ENCODE measurements around the gene SLC4A1AP. TPM values are rescaled to one million over a fixed set of nuclear protein-coding genes. Genes with fewer than 3 reads are reported as not detected.
"Not testable (repeated sequence)": the region's sequence is repeated elsewhere in the genome, so short reads cannot be mapped to it uniquely, and the experiment has no call there.

The SLC4A1AP gene
- total RNA-seq, 1 experiment from 2014 or later, result 27.8 TPM

- Mint-ChIP-seq H3K27ac (ENCODE audit: unreplicated experiment) (no peak overlapping the region), H3K4me1 (ENCODE audit: low read depth, unreplicated experiment) (no peaks in the 10 kb centered on the region), H3K9me3 (ENCODE audit: low read depth, unreplicated experiment) (no peaks in the 10 kb centered on the region), H3K27me3 (ENCODE audit: unreplicated experiment) (no peaks in the 10 kb centered on the region), H3K36me3 (ENCODE audit: insufficient read depth, unreplicated experiment) (peaks cover 31% of the 10 kb centered on the region), H3K4me3 (ENCODE audit: low read depth, unreplicated experiment) (no peak overlapping the region)
- intact Hi-C loops (cut with micrococcal nuclease; ENCODE audit: unreplicated experiment), result loop anchor here (10.0 kb wide), 2 partner anchors 127 to 217 kb away; partner anchors contain the start of genes FNDC4, GCKR and PPM1G
- BruUV-seq (replicated peaks), result no TSS peak
- TF ChIP-seq CTCF (IDR thresholded peaks at IDR 0.05; ENCODE audit: unreplicated experiment), result no peak
- CTCF ChIA-PET, result interaction anchor here (0.5 to 0.6 kb wide), 2 partner anchors 158 to 779 kb away, joined by 3 to 6 read pairs; no protein-coding TSS in a partner anchor
- DNase-seq, result no peak
These were observed 42.2 kb upstream of the SLC4A1AP start for GRCh38 chr2:27621524-27621923.

- Mint-ChIP-seq H3K36me3 (ENCODE audit: insufficient read depth, unreplicated experiment) (peaks cover 25% of the 10 kb centered on the region), H3K4me3 (ENCODE audit: low read depth, unreplicated experiment) (no peak overlapping the region), H3K27ac (ENCODE audit: unreplicated experiment) (no peak overlapping the region), H3K9me3 (ENCODE audit: low read depth, unreplicated experiment) (no peaks in the 10 kb centered on the region), H3K27me3 (ENCODE audit: unreplicated experiment) (no peaks in the 10 kb centered on the region), H3K4me1 (ENCODE audit: low read depth, unreplicated experiment) (peaks cover 12% of the 10 kb centered on the region)
- intact Hi-C loops (cut with micrococcal nuclease; ENCODE audit: unreplicated experiment), result loop anchor here (10.0 kb wide), 2 partner anchors 128 to 218 kb away; partner anchors contain the start of genes FNDC4, GCKR and PPM1G
- TF ChIP-seq CTCF (IDR thresholded peaks at IDR 0.05; ENCODE audit: unreplicated experiment), result no peak
- CTCF ChIA-PET, result no interaction called here
- BruUV-seq (replicated peaks), result no TSS peak
- no peak for DNase-seq
These were observed 40.7 kb upstream of the SLC4A1AP start for GRCh38 chr2:27622921-27623384.

GRCh38 chr2:27624943-27625342, 38.7 kb upstream of the SLC4A1AP start:
- peaks cover 25% of the 10 kb centered on the region for H3K36me3 Mint-ChIP-seq (ENCODE audit: insufficient read depth, unreplicated experiment)
- BruUV-seq (replicated peaks), result no TSS peak
- DNase-seq, result no peak
- no peaks in the 10 kb centered on the region for H3K27me3 Mint-ChIP-seq (ENCODE audit: unreplicated experiment)
- intact Hi-C loops (cut with micrococcal nuclease; ENCODE audit: unreplicated experiment), result loop anchor here (10.0 kb wide), 2 partner anchors 130 to 220 kb away; partner anchors contain the start of genes FNDC4, GCKR and PPM1G
- no peak overlapping the region for H3K27ac Mint-ChIP-seq (ENCODE audit: unreplicated experiment)
- H3K4me3 Mint-ChIP-seq (ENCODE audit: low read depth, unreplicated experiment), result no peak overlapping the region
- H3K9me3 Mint-ChIP-seq (ENCODE audit: low read depth, unreplicated experiment), result no peaks in the 10 kb centered on the region
- peaks cover 14% of the 10 kb centered on the region for H3K4me1 Mint-ChIP-seq (ENCODE audit: low read depth, unreplicated experiment)
- CTCF ChIA-PET, result no interaction called here
- TF ChIP-seq CTCF (IDR thresholded peaks at IDR 0.05; ENCODE audit: unreplicated experiment), result no peak

GRCh38 chr2:27626323-27626722, 37.4 kb upstream of the SLC4A1AP start:
- CTCF ChIA-PET; H3K9me3 Mint-ChIP-seq (ENCODE audit: low read depth, unreplicated experiment); DNase-seq; BruUV-seq (replicated peaks); H3K27ac Mint-ChIP-seq (ENCODE audit: unreplicated experiment); H3K4me3 Mint-ChIP-seq (ENCODE audit: low read depth, unreplicated experiment); H3K27me3 Mint-ChIP-seq (ENCODE audit: unreplicated experiment): not testable (repeated sequence)
- H3K36me3 Mint-ChIP-seq (ENCODE audit: insufficient read depth, unreplicated experiment), result peaks cover 14% of the 10 kb centered on the region
- intact Hi-C loops (cut with micrococcal nuclease; ENCODE audit: unreplicated experiment), result loop anchor here (10.0 kb wide), 2 partner anchors 132 to 222 kb away; partner anchors contain the start of genes FNDC4, GCKR and PPM1G
- H3K4me1 Mint-ChIP-seq (ENCODE audit: low read depth, unreplicated experiment), result peaks cover 14% of the 10 kb centered on the region

- H3K27me3 Mint-ChIP-seq (ENCODE audit: unreplicated experiment); H3K27ac Mint-ChIP-seq (ENCODE audit: unreplicated experiment); H3K36me3 Mint-ChIP-seq (ENCODE audit: insufficient read depth, unreplicated experiment); DNase-seq; CTCF ChIA-PET; H3K9me3 Mint-ChIP-seq (ENCODE audit: low read depth, unreplicated experiment); BruUV-seq (replicated peaks); H3K4me3 Mint-ChIP-seq (ENCODE audit: low read depth, unreplicated experiment): not testable (repeated sequence)
- H3K4me1 Mint-ChIP-seq (ENCODE audit: low read depth, unreplicated experiment), result peaks cover 14% of the 10 kb centered on the region
- intact Hi-C loops (cut with micrococcal nuclease; ENCODE audit: unreplicated experiment), result loop anchor here (10.0 kb wide), 2 partner anchors 132 to 222 kb away; partner anchors contain the start of genes FNDC4, GCKR and PPM1G
These were observed 36.8 kb upstream of the SLC4A1AP start for GRCh38 chr2:27626921-27627320.

All from Calu3 (cell line).